Ovary (tissue), 9 donors: ENCODE measurements around the gene HSD17B3. TPM values are rescaled to one million over a fixed set of nuclear protein-coding genes. Genes with fewer than 3 reads are reported as not detected.

Experiments used
- DNase-seq, 5 donors: peaks; one replicate each; pipeline ENCODE4 v3.0.0-alpha.2; 2019 to 2020
- H3K27ac ChIP-seq, 2 donors: fragments of 200-600 bp; one replicate each; pipeline versions ENCODE4 v1.5.1 to v1.8.0; 2019 to 2022
- H3K27me3 ChIP-seq: fragments of 200-600 bp; one replicate; pipeline ENCODE4 v1.8.0; 2022
- H3K36me3 ChIP-seq: fragments of 200-600 bp; sonication (generic); one replicate; pipeline ENCODE4 v1.5.1; 2019
- H3K4me1 ChIP-seq: one replicate; pipeline ENCODE4 v1.8.1; 2013; ENCODE audit warnings: mild to moderate bottlenecking, moderate library complexity; ENCODE audit not compliant: insufficient read depth
- H3K4me3 ChIP-seq: fragments of 200-600 bp; sonication (generic); one replicate; pipeline ENCODE4 v1.5.1; 2017
- H3K9me3 ChIP-seq, 2 donors: fragments of 200-600 bp in 1 of 2; sonication (generic) in 1 of 2; one replicate each; pipeline versions ENCODE4 v1.5.1 to v1.8.1; 2013 to 2019; ENCODE audit warnings: mild to moderate bottlenecking in 1 of 2, moderate library complexity in 1 of 2
- CTCF ChIP-seq, 3 donors: fragments of 450-650 bp in 2 of 3; fragments of 200-600 bp in 1 of 3; IDR thresholded peaks; one replicate each; pipeline versions ENCODE4 v1.5.1 to v1.8.0; 2016 to 2022; ENCODE audit warnings: antibody characterized with exemption in 3 of 3, mild to moderate bottlenecking in 1 of 3
- EP300 ChIP-seq: sonication (generic); formaldehyde crosslinking; IDR thresholded peaks from one replicate; pipeline ENCODE4 v1.6.1; 2017; ENCODE audit warnings: antibody characterized with exemption
- POLR2A ChIP-seq: fragments of 450-650 bp; IDR thresholded peaks from one replicate; pipeline ENCODE4 v1.6.1; 2017; ENCODE audit warnings: antibody characterized with exemption, mild to moderate bottlenecking, moderate library complexity
- WGBS, 3 donors: extraction: QIAGEN DNeasy Blood & Tissue Kit in 1 of 3; methylation state at CpG; one replicate each; pipeline versions ENCODE4 v1.1.5 to v1.1.7; 2013 to 2017; 5-methylcytosine and 5-hydroxymethylcytosine counted together
- intact Hi-C, 4 donors: fragments of 100-400 bp; cut with DNase I; formaldehyde crosslinking; loops; one replicate each; pipeline versions ENCODE4 v1.11.0 to v1.15.1; 2022 to 2023
- polyA plus RNA-seq, 2 donors: library from polyadenylated mRNA; stranded (reverse); fragments of 200-250 nt in 1 of 2; fragments of 350-450 nt in 1 of 2; fragmentation: Illumina TruSeq in 1 of 2; extraction: RNeasy Lipid Tissue Mini Kit (QIAGEN cat#74804) in 1 of 2; gene quantifications; one replicate each; pipeline ENCODE4 v1.2.3, GENCODE V29; 2013 to 2014
- small RNA-seq: library from RNA; depleted of rRNA; stranded (forward); fragments of <200 nt; gene quantifications from one replicate; pipeline ENCODE3, GENCODE V24; 2016
- total RNA-seq, 7 donors: library from RNA; depleted of rRNA in 2 of 7; stranded (reverse); fragments of >200 nt in 2 of 7; fragmentation: NEBNext Ultra II Directional in 3 of 7; extraction: Animal tissue kit (Norgen Biotek cat#: 25700) in 3 of 7; gene quantifications; one replicate each; pipeline versions ENCODE4 v1.1.0 to v1.2.4, GENCODE V29; 2016 to 2023
- donor health status: DM: no; HTN: no; CAD: no; lungs with moderate emphysema.
- donor health status: DM: no; HTN: no; CAD: no.
- donor health status: Bipolar disorder and iron deficiency.
- donor health status: DM: yes; HTN: yes; CAD: no.
- donor health status: DM: no; HTN: no; CAD: no.
- donor health status: DM: yes; HTN: yes; CAD: no.

Gene HSD17B3
- total and polyA plus RNA-seq, 9 donors, result 0.51 to 2.0 (median 0.69) TPM; not detected in 2

GRCh38 chr9:96186591-96187011 lies 115.4 kb downstream of the HSD17B3 start:
- Histone ChIP-seq H3K4me1 (peaks cover 7% of the 10 kb centered on the region), H3K4me3 (no peak overlapping the region), H3K9me3 (peaks cover 0 to 9% of the 10 kb centered on the region in 2 donors), H3K36me3 (no peaks in the 10 kb centered on the region), H3K27ac (no peak overlapping the region), H3K27me3 (no peaks in the 10 kb centered on the region)
- intact Hi-C loops, result no loop called here
- WGBS, 3 donors, result 1 to 4% (median 2%) methylated on average over 18 of the region's 18 CpGs
- peak in 3 of 5 donors; percentile 12 to 52 (median 33) for DNase-seq
- TF ChIP-seq CTCF (IDR thresholded peaks at IDR 0.05) (no peak), EP300 (no peak), POLR2A (no peak)

GRCh38 chr9:96185518-96186156 lies 116.3 kb downstream of the HSD17B3 start:
- Histone ChIP-seq H3K36me3 (no peaks in the 10 kb centered on the region), H3K27ac (no peak overlapping the region), H3K4me3 (no peak overlapping the region), H3K4me1 (peaks cover 7% of the 10 kb centered on the region), H3K9me3 (peaks cover 0 to 7% of the 10 kb centered on the region in 2 donors), H3K27me3 (no peaks in the 10 kb centered on the region)
- TF ChIP-seq CTCF (IDR thresholded peaks at IDR 0.05), result no peak
- TF ChIP-seq EP300, result no peak
- no peak for TF ChIP-seq POLR2A
- whole genome bisulfite sequencing, 3 donors, result 96 to 97% (median 96%) methylated on average over 2 of the region's 2 CpGs
- no peak for DNase-seq
- intact Hi-C loops, result no loop called here

Small RNA genes lying within 50 kb of the gene (small RNA-seq; reads per million reads assigned to genes)
- not detected for gene RNU6-1160P

Other genes starting within 250 kb of the HSD17B3 start
- gene SLC35D2, start 81.5 kb upstream of the HSD17B3 start, total RNA-seq, result 10 to 100 TPM; 23.0 to 28.0 (median 26.0) TPM
- gene SLC35D2, start 81.5 kb upstream of the HSD17B3 start, polyA plus RNA-seq, result 10 to 100 TPM; 22.1 to 36.1 TPM
- gene ZNF367, start 116.2 kb upstream of the HSD17B3 start, total RNA-seq, result 1 to 10 TPM; 1.3 to 2.4 (median 1.9) TPM
- 1 to 10 TPM; 1.1 to 1.5 TPM for gene ZNF367, start 116.2 kb upstream of the HSD17B3 start, polyA plus RNA-seq
- gene HABP4, start 148.0 kb upstream of the HSD17B3 start, total RNA-seq, result 10 to 100 TPM; 10.3 to 23.4 (median 19.2) TPM
- 10 to 100 TPM; 15.8 to 22.5 TPM for gene HABP4, start 148.0 kb upstream of the HSD17B3 start, polyA plus RNA-seq